ENCODE results near the gene CTU1.

CTU1 gene

DNA sequence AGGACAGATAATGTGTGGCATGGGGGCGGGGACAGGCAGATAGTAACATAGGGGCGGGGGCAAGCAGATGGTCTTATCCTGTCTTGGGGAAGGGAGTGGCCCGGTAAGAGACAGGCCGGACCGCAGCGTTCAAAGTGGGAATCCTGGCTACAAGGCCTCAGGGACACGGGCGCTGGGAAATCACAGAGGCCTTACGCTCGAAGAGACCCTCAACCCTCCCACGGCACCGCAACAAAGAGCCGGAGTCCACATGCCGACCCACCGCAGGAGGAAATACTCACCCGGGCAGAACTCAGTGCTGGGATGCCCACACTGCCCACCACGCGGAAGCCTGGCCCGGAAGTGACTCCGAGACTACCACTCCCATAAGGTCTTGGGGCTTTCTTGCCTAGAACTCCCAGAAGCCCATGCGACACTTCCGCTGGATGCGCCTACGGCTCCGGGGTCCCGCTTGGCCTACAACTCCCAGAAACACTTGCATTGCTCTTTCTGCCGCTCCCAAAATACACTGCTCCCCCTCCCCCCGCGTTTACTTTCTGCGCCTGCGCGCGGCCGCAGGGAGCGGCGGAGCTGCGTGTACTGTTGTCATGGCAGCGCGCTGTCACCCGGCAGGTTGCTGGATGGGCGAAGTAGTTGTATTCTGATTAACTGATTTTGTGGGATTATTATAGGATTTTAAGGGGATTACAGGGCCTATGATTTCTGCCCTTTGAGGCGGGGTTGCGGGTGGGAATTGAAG is at the start of gene CTU1:
TSS of gene CTU1 (minus strand) at position 344 of the 739 bp plus-strand sequence. CDS start 3,840 bp downstream, outside the sequence.
- in situ Hi-C loops (cut with HindIII; ENCODE audit: low sequenced_read_pairs), result no loop called here
- peak; percentile 100 for DNase-seq (ENCODE audit: low read depth, low spot score)
- H3K4me3 ChIP-seq (ENCODE audit: low read depth, low read length), result peak within 1 kb of the TSS; percentile 77
- TF ChIP-seq CTCF (IDR thresholded peaks at IDR 0.05; ENCODE audit: low read depth, low read length), result no peak

DNA sequence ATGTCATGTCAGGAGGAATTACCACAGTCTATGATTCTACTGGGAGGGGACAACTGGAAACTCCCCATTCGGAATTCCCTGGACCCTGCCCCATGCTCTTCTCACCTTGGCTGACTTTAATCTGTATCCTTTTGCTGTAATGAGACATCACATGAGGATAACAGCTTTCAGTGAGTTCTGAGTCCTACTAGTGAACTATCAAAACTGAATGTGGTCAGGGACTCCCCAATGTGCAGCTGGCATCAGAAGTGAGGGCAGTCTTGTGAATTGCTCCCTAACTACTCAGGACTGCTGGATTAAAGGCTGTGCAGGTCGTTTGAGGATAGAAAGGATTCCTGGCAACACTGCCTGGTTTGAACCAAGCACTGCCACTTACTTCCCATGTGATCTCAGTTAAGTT is 49.1 kb upstream of the CTU1 start:
- no peak overlapping the region for H3K4me3 ChIP-seq (ENCODE audit: low read depth, low read length)
- no peak for TF ChIP-seq CTCF (IDR thresholded peaks at IDR 0.05; ENCODE audit: low read depth, low read length)
- no peak for DNase-seq (ENCODE audit: low read depth, low spot score)
- in situ Hi-C loops (cut with HindIII; ENCODE audit: low sequenced_read_pairs), result no loop called here

DNA sequence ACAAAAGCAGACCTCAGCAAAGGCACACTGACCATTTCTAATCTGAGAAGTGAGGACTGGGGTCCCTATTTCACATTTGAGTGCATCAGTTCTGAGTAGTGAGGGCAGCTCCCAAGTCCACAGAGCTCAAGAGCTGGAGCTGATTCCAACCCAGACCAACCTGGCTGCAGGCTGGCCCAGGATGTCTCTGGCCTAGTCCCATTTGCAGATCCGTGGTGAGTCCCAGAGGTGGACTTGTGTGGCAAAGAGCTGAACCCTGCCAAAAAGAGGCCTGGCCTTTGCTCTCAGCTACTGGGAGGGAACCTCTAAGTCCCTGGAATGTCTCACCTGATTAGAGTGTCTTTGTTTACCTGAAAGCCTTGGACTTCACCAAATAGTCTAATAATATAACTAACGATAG is 48.5 kb upstream of the CTU1 start:
- in situ Hi-C loops (cut with HindIII; ENCODE audit: low sequenced_read_pairs), result no loop called here
- DNase-seq (ENCODE audit: low read depth, low spot score), result no peak
- no peak for TF ChIP-seq CTCF (IDR thresholded peaks at IDR 0.05; ENCODE audit: low read depth, low read length)
- no peak overlapping the region for H3K4me3 ChIP-seq (ENCODE audit: low read depth, low read length)

- TF ChIP-seq CTCF (IDR thresholded peaks at IDR 0.05; ENCODE audit: low read depth, low read length), result no peak
- no peak for DNase-seq (ENCODE audit: low read depth, low spot score)
- H3K4me3 ChIP-seq (ENCODE audit: low read depth, low read length), result no peak overlapping the region
- in situ Hi-C loops (cut with HindIII; ENCODE audit: low sequenced_read_pairs), result no loop called here
These were observed 42.4 kb upstream of the CTU1 start for GRCh38 chr19:51150627-51151026.

- H3K4me3 ChIP-seq (ENCODE audit: low read depth, low read length), result no peak overlapping the region
- no peak for TF ChIP-seq CTCF (IDR thresholded peaks at IDR 0.05; ENCODE audit: low read depth, low read length)
- no peak for DNase-seq (ENCODE audit: low read depth, low spot score)
- in situ Hi-C loops (cut with HindIII; ENCODE audit: low sequenced_read_pairs), result no loop called here
These were observed 40.4 kb upstream of the CTU1 start for GRCh38 chr19:51148580-51148979.

DNA sequence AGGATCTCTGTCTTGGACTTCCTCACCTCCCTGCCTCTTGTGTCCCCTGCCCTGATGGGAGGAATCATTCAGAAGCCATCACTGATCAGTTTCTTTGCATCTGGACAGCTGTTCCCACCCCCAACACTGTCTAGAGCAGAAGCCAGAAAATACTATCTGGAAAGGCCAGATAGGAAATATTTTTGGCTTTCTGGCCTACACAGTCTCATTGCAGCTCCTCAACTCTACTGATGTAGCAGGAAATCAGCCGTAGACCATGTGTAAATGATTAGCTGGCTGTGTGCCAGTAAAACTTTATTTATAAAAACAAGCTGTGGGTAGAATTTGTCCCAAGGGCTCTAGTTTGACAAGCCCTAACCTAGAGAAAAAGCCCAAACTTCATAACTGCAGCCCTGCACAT is 39.5 kb upstream of the CTU1 start:
- in situ Hi-C loops (cut with HindIII; ENCODE audit: low sequenced_read_pairs), result no loop called here
- DNase-seq (ENCODE audit: low read depth, low spot score), result no peak
- no peak for TF ChIP-seq CTCF (IDR thresholded peaks at IDR 0.05; ENCODE audit: low read depth, low read length)
- H3K4me3 ChIP-seq (ENCODE audit: low read depth, low read length), result no peak overlapping the region
